ENCODE results near the gene FOSB.

The FOSB gene

GRCh38 chr19:45439190-45439568 lies 28.6 kb upstream of the FOSB start:
- Histone ChIP-seq H3K79me2 (no peaks in the 10 kb centered on the region), H3K36me3 (ENCODE audit: control insufficient read depth, insufficient read depth, low read length) (no peaks in the 10 kb centered on the region), H2AFZ (peak overlapping the region; percentile 94), H3K4me2 (ENCODE audit: low read length) (peak overlapping the region; percentile 90), H3K27me3 (ENCODE audit: control insufficient read depth, insufficient read depth, low read length) (no peaks in the 10 kb centered on the region), H3K27ac (peak overlapping the region; percentile 87), H3K4me3 (ENCODE audit: low read depth, low read length) (peak overlapping the region; percentile 80), H3K9me3 (ENCODE audit: control insufficient read depth, low read length) (no peaks in the 10 kb centered on the region), H3K4me1 (peaks cover 9% of the 10 kb centered on the region), H3K9ac (no peak overlapping the region)
- TF ChIP-seq, protein P1, sequence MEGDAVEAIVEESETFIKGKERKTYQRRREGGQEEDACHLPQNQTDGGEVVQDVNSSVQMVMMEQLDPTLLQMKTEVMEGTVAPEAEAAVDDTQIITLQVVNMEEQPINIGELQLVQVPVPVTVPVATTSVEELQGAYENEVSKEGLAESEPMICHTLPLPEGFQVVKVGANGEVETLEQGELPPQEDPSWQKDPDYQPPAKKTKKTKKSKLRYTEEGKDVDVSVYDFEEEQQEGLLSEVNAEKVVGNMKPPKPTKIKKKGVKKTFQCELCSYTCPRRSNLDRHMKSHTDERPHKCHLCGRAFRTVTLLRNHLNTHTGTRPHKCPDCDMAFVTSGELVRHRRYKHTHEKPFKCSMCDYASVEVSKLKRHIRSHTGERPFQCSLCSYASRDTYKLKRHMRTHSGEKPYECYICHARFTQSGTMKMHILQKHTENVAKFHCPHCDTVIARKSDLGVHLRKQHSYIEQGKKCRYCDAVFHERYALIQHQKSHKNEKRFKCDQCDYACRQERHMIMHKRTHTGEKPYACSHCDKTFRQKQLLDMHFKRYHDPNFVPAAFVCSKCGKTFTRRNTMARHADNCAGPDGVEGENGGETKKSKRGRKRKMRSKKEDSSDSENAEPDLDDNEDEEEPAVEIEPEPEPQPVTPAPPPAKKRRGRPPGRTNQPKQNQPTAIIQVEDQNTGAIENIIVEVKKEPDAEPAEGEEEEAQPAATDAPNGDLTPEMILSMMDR (IDR thresholded peaks at IDR 0.05) = no peak

- peaks cover 13% of the 10 kb centered on the region for H3K4me1 ChIP-seq
- no peaks in the 10 kb centered on the region for H3K9me3 ChIP-seq (ENCODE audit: control insufficient read depth, low read length)
- peak overlapping the region; percentile 78 for H3K9ac ChIP-seq
- peak overlapping the region; percentile 90 for H3K4me2 ChIP-seq (ENCODE audit: low read length)
- peak overlapping the region; percentile 94 for H2AFZ ChIP-seq
- no peaks in the 10 kb centered on the region for H3K36me3 ChIP-seq (ENCODE audit: control insufficient read depth, insufficient read depth, low read length)
- H3K27ac ChIP-seq = peak overlapping the region; percentile 87
- peaks cover 2% of the 10 kb centered on the region for H3K79me2 ChIP-seq
- TF ChIP-seq, protein P1 (IDR thresholded peaks at IDR 0.05) = peak; percentile 100
- H3K27me3 ChIP-seq (ENCODE audit: control insufficient read depth, insufficient read depth, low read length) = no peaks in the 10 kb centered on the region
- H3K4me3 ChIP-seq (ENCODE audit: low read depth, low read length) = peak overlapping the region; percentile 80
These were observed 28.1 kb upstream of the FOSB start for GRCh38 chr19:45439569-45440258.

- Histone ChIP-seq H3K9ac (peak overlapping the region; percentile 78), H3K36me3 (ENCODE audit: control insufficient read depth, insufficient read depth, low read length) (no peaks in the 10 kb centered on the region), H3K4me1 (peaks cover 15% of the 10 kb centered on the region), H3K79me2 (peaks cover 3% of the 10 kb centered on the region), H3K27me3 (ENCODE audit: control insufficient read depth, insufficient read depth, low read length) (no peaks in the 10 kb centered on the region), H3K9me3 (ENCODE audit: control insufficient read depth, low read length) (no peaks in the 10 kb centered on the region), H3K4me3 (ENCODE audit: low read depth, low read length) (peak overlapping the region; percentile 80), H3K4me2 (ENCODE audit: low read length) (peak overlapping the region; percentile 90), H2AFZ (peak overlapping the region; percentile 94), H3K27ac (peak overlapping the region; percentile 87)
- TF ChIP-seq, protein P1 (IDR thresholded peaks at IDR 0.05) = no peak
These were observed 27.5 kb upstream of the FOSB start for GRCh38 chr19:45440259-45440638.

DNA sequence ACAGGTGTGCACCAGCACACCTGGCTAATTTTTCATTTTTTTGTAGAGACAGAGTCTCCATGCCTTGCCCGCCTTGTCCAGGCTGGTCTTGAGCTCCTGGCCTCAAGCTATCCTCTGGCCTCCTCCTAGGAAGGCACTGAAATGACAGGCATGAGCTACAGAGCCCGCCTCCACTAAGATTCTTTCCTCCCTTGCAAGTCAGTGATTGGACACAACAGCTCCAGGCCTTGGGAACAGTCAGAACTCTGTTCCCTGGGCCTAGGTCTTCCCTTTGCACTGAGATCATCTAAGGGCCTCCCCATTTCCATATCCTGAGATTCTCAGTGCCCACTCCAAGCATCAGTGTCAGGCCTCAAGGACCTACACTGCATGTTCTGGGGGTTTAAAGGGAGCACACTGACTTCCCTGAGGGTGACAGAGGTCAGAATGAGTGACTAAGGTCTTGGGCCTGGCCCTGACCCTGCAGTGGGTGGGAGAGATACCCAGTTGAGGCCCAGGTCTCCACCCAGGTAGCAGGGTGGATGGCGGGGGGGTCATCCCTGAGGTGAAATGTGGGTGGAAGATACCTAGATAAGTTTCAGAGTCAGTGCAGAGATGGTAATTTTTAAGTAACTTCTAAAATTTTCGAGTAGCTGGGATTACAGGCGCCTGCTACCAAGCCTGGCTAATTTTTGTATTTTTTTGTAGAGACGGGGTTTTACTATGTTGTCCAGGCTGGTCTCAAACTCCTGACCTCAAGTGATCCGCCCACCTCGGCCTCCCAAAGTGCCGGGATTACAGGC lies 26.7 kb upstream of the FOSB start:
- H3K27ac ChIP-seq = peak overlapping the region; percentile 87
- no peaks in the 10 kb centered on the region for H3K36me3 ChIP-seq (ENCODE audit: control insufficient read depth, insufficient read depth, low read length)
- TF ChIP-seq, protein P1 (IDR thresholded peaks at IDR 0.05) = no peak
- H3K9ac ChIP-seq = no peak overlapping the region
- peaks cover 3% of the 10 kb centered on the region for H3K79me2 ChIP-seq
- no peaks in the 10 kb centered on the region for H3K27me3 ChIP-seq (ENCODE audit: control insufficient read depth, insufficient read depth, low read length)
- H2AFZ ChIP-seq = peak overlapping the region; percentile 94
- no peak overlapping the region for H3K4me3 ChIP-seq (ENCODE audit: low read depth, low read length)
- H3K4me2 ChIP-seq (ENCODE audit: low read length) = no peak overlapping the region
- H3K4me1 ChIP-seq = peaks cover 15% of the 10 kb centered on the region
- H3K9me3 ChIP-seq (ENCODE audit: control insufficient read depth, low read length) = no peaks in the 10 kb centered on the region
